ENCODE measurements around the gene CTSW. TPM values are rescaled to one million over a fixed set of nuclear protein-coding genes. Genes with fewer than 3 reads are reported as not detected.

The CTSW gene
- total RNA-seq, 3 donors from 2014 or later (not counting 1 experiment from before 2014, with no cell fraction given) = 765 to 1,016 (median 976) TPM

DNA sequence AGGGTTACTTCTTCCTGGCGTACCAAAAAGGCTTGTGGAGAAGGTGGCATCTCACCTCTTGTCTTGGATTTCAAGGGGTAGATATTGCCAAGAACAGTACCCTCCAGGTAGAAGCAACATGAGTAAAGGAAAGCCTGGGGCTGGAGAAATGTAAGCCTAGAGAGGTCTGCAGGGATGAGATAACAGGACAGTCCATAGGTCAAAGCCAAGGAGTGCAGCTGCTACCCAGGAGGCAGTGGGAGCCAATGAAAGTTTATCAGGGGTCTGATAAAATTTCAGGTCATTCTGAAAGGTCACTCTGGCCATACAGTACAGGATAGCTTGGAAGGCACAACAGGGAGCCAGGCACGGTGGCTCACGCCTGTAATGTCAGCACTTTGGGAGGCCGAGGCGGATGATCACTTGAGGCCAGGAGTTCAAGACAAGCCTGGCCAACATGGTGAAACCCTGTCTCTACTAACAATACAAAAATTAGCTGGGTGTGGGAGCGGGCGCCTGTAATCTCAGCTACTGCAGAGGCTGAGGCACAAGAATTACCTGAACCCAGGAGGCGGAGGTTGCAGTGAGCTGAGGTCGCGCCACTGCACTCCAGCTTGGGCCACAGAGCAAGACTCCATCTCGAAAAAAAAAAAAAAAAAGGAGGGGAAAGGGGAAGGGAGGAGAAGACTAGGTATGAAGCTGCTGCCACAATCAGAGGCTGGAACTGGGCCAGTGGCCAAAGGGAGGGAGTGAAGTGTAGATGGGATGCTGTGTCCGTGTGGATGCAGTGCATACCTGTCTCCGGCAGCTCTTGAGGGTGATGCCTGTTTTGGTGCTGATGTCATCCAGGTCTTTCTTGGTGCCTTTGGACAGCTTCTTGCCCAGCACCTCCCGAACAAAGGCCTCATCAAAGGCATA is 7.4 kb downstream of the CTSW start:
- Mint-ChIP-seq H3K27me3 (ENCODE audit: low read depth in 2 of 2) (no peaks in the 10 kb centered on the region), H3K4me3 (peak overlapping the region; percentile 88), H3K36me3 (no peaks in the 10 kb centered on the region), H3K4me1 (peaks cover 48 to 67% of the 10 kb centered on the region in 2 donors), H3K27ac (peak overlapping the region; percentile 88 to 96), H3K9me3 (no peaks in the 10 kb centered on the region)
- Histone ChIP-seq H3K27me3 (ENCODE audit: control insufficient read depth, insufficient read depth, low read length) (no peaks in the 10 kb centered on the region), H3K36me3 (ENCODE audit: control insufficient read depth, insufficient read depth, low read length) (peaks cover 28% of the 10 kb centered on the region), H3K4me3 (ENCODE audit: low read length) (no peak overlapping the region), H3K4me1 (ENCODE audit: control insufficient read depth, insufficient read depth, low read length) (peaks cover 68% of the 10 kb centered on the region), H3K9me3 (ENCODE audit: control insufficient read depth, insufficient read depth, low read length) (no peaks in the 10 kb centered on the region), H3K27ac (ENCODE audit: low read length) (peak overlapping the region; percentile 97)
- intact Hi-C loops (cut with micrococcal nuclease) = no loop called here
- TF ChIP-seq, protein P1, sequence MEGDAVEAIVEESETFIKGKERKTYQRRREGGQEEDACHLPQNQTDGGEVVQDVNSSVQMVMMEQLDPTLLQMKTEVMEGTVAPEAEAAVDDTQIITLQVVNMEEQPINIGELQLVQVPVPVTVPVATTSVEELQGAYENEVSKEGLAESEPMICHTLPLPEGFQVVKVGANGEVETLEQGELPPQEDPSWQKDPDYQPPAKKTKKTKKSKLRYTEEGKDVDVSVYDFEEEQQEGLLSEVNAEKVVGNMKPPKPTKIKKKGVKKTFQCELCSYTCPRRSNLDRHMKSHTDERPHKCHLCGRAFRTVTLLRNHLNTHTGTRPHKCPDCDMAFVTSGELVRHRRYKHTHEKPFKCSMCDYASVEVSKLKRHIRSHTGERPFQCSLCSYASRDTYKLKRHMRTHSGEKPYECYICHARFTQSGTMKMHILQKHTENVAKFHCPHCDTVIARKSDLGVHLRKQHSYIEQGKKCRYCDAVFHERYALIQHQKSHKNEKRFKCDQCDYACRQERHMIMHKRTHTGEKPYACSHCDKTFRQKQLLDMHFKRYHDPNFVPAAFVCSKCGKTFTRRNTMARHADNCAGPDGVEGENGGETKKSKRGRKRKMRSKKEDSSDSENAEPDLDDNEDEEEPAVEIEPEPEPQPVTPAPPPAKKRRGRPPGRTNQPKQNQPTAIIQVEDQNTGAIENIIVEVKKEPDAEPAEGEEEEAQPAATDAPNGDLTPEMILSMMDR (IDR thresholded peaks at IDR 0.05) = no peak
- ATAC-seq (no peak), DNase-seq (no peak)
- 91% methylated on average over 14 of the region's 14 CpGs for WGBS (ENCODE audit: insufficient coverage)

DNA sequence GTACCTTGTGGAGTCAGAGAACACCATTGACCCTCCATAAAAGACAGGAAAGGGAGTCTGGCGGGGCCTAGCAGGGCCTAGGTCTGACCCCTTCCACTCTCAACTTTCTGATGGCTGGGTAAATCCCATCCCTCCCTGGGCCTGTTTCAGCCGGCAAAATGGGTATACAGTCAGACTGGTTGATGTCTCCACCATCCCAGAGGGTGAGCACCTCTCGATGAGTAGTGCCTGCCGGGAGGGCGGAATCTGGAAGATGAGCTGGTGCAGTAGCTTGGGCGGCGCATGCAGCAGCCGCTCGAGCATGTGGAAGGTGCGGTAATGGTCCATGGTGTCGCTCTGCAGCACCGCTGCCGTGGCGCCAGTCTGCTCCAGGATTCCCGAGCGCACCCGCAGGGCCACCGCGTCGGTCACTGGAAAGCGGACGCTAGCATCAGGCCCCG is 8.1 kb downstream of the CTSW start:
- H3K36me3 Mint-ChIP-seq = no peaks in the 10 kb centered on the region
- peaks cover 22% of the 10 kb centered on the region for H3K36me3 ChIP-seq (ENCODE audit: control insufficient read depth, insufficient read depth, low read length)
- no peaks in the 10 kb centered on the region for H3K9me3 ChIP-seq (ENCODE audit: control insufficient read depth, insufficient read depth, low read length)
- H3K9me3 Mint-ChIP-seq = no peaks in the 10 kb centered on the region
- TF ChIP-seq, protein P1 (IDR thresholded peaks at IDR 0.05) = no peak
- peak overlapping the region; percentile 88 to 96 for H3K27ac Mint-ChIP-seq
- H3K4me1 Mint-ChIP-seq = peaks cover 54 to 68% of the 10 kb centered on the region in 2 donors
- peak overlapping the region; percentile 88 for H3K4me3 Mint-ChIP-seq
- no peaks in the 10 kb centered on the region for H3K27me3 ChIP-seq (ENCODE audit: control insufficient read depth, insufficient read depth, low read length)
- DNase-seq (no peak), ATAC-seq (no peak)
- WGBS (ENCODE audit: insufficient coverage) = 8% methylated on average over 23 of the region's 23 CpGs
- peak overlapping the region; percentile 72 for H3K4me3 ChIP-seq (ENCODE audit: low read length)
- H3K27me3 Mint-ChIP-seq (ENCODE audit: low read depth in 2 of 2) = no peaks in the 10 kb centered on the region
- H3K4me1 ChIP-seq (ENCODE audit: control insufficient read depth, insufficient read depth, low read length) = peaks cover 68% of the 10 kb centered on the region
- H3K27ac ChIP-seq (ENCODE audit: low read length) = peak overlapping the region; percentile 97
- intact Hi-C loops (cut with micrococcal nuclease) = no loop called here

DNA sequence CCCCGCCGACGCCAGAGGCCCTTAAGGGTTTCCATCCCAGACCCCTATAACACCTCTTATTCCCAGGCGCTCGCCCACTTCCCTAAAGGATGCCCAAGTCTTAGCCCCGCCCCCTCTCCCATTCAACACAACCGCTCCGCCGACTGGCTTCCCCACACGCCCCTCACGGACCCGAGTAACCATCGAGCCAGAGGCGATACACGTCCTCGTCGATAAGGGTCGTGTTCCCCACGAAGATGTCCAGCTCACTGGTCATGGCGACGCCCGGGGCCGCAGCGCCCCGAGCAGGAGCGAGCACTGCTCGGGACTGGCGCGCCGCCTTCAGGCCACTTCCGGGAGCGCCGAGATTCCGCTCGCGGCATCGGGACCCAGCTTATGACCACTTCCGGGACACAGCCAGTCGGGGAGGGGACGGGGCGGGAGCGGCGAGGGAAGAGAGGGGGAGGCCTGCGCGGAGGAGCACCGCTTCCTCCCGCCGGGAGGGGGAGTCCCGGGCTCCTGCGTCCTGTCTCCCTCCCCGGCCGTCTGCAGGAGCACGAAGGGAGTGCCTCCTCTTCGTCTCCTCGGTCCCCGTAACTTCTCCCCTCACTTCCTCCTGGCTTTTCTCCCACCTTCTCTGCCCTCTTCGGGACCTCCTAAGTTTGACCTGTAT is 8.7 kb downstream of the CTSW start, which contains the start of gene FIBP:
FIBP (minus strand) TSS at position 309 of the 652 bp plus-strand sequence; CDS start at position 256, 53 bp downstream.
- Mint-ChIP-seq H3K27ac (peak within 1 kb of the TSS; percentile 88 to 96), H3K27me3 (ENCODE audit: low read depth in 2 of 2) (no peaks in the 10 kb centered on the region), H3K4me1 (peaks cover 60 to 68% of the 10 kb centered on the region in 2 donors), H3K4me3 (peak within 1 kb of the TSS; percentile 88), H3K9me3 (no peaks in the 10 kb centered on the region), H3K36me3 (no peaks in the 10 kb centered on the region)
- Histone ChIP-seq H3K36me3 (ENCODE audit: control insufficient read depth, insufficient read depth, low read length) (peaks cover 16% of the 10 kb centered on the region), H3K27ac (ENCODE audit: low read length) (peak within 1 kb of the TSS; percentile 97), H3K4me3 (ENCODE audit: low read length) (peak within 1 kb of the TSS; percentile 72), H3K4me1 (ENCODE audit: control insufficient read depth, insufficient read depth, low read length) (peaks cover 72% of the 10 kb centered on the region), H3K27me3 (ENCODE audit: control insufficient read depth, insufficient read depth, low read length) (no peaks in the 10 kb centered on the region), H3K9me3 (ENCODE audit: control insufficient read depth, insufficient read depth, low read length) (no peaks in the 10 kb centered on the region)
- DNase-seq = peak; percentile 88 to 97
- intact Hi-C loops (cut with micrococcal nuclease) = no loop called here
- TF ChIP-seq, protein P1 (IDR thresholded peaks at IDR 0.05) = peak; percentile 90
- peak; percentile 60 to 79 (median 64) for ATAC-seq
- WGBS (ENCODE audit: insufficient coverage) = under 1% methylated on average over 57 of the region's 57 CpGs
